HG03066 (cell line): Measurements from ENCODE around the gene AKT2.

Experiments
- ATAC-seq: cut with Tn5 transposase; IDR thresholded peaks from one replicate; pipeline ENCODE4 v1.9.1; 2021; ENCODE audit warnings: low read depth; ENCODE audit not compliant: unreplicated experiment

Gene AKT2

GRCh38 chr19:40200341-40201099 lies 84.6 kb downstream of the AKT2 start:
- no peak for ATAC-seq

GRCh38 chr19:40198272-40198990 lies 86.7 kb downstream of the AKT2 start:
- ATAC-seq, result no peak

- ATAC-seq, result no peak
Measured at GRCh38 chr19:40193587-40193849, 91.6 kb downstream of the AKT2 start.

GRCh38 chr19:40192758-40193586 lies 92.2 kb downstream of the AKT2 start:
- ATAC-seq, result no peak

GRCh38 chr19:40191836-40192646 lies 93.1 kb downstream of the AKT2 start:
- no peak for ATAC-seq

- peak; percentile 78 for ATAC-seq
Measured at GRCh38 chr19:40190891-40191835, 94.0 kb downstream of the AKT2 start, which contains the start of gene MAP3K10. Gene MAP3K10, plus strand, starts transcription at chr19:40191426. Its CDS starts 606 bp downstream, at chr19:40192032.

GRCh38 chr19:40184273-40184672 lies 100.9 kb downstream of the AKT2 start:
- no peak for ATAC-seq
